A549 (cell line): ENCODE results near the gene GCG. TPM values are rescaled to one million over a fixed set of nuclear protein-coding genes. Genes with fewer than 3 reads are reported as not detected.

Experiments used
- ATAC-seq, 2 experiments: fragments of 200-7000 bp in 1 of 2; fragments of >200 bp in 1 of 2; cut with Nextera tagmentation in 1 of 2; cut with Tn5 transposase in 1 of 2; 3 replicates each; pipeline versions ENCODE4 v1.8.0 to v1.9.1; 2018 to 2020; ENCODE audit warnings: mild to moderate bottlenecking in 1 of 2, moderate library complexity in 1 of 2
- CTCF ChIA-PET: fragments of 300-600 bp; sonication (Branson Sonifier 250); formaldehyde crosslinking; extraction: SDS; loops from one replicate; lab custom pipeline; 2021; ENCODE audit warnings: antibody characterized with exemption, inconsistent platforms; lab: Yijun Ruan, JAX
- POLR2A ChIA-PET: fragments of 350-600 bp; formaldehyde crosslinking; extraction: SDS; loops from one replicate; lab custom pipeline; 2021; ENCODE audit warnings: antibody characterized with exemption, inconsistent platforms; lab: Yijun Ruan, JAX
- DNase-seq, 2 experiments: peaks; one replicate each; pipeline versions ENCODE4 v3.0.0 to v3.0.0-alpha.2; 2011 to 2016; ENCODE audit warnings: low read depth in 1 of 2, low spot score in 1 of 2
- FAIRE-seq: peaks from 2 replicates; lab custom pipeline; 2011; peaks lifted over from hg19 to GRCh38; lab: Jason Lieb, UNC
- H3K27ac ChIP-seq, 2 experiments: fragments of >200 bp; sonication (Bioruptor Twin); formaldehyde crosslinking; 3 replicates each; pipeline ENCODE4 v1.5.1; 2016 to 2017
- H3K4me1 ChIP-seq: fragments of >200 bp; sonication (Bioruptor Twin); formaldehyde crosslinking; 3 replicates; pipeline ENCODE4 v1.6.1; 2016
- H3K4me2 ChIP-seq: fragments of >200 bp; sonication (Bioruptor Twin); formaldehyde crosslinking; 3 replicates; pipeline ENCODE4 v1.6.1; 2016
- H3K4me3 ChIP-seq: fragments of >200 bp; sonication (Bioruptor Twin); formaldehyde crosslinking; 3 replicates; pipeline ENCODE4 v1.5.1; 2016
- H3K9me3 ChIP-seq: fragments of >200 bp; sonication (Bioruptor Twin); formaldehyde crosslinking; 3 replicates; pipeline ENCODE4 v1.6.1; 2016
- FOSB ChIP-seq: fragments of 250-450 bp; sonication (Bioruptor Pico); IDR thresholded peaks from 2 replicates; pipeline ENCODE4 v1.5.0; 2020; ENCODE audit warnings: mild to moderate bottlenecking, moderate library complexity
- HES2 ChIP-seq: fragments of >200 bp; sonication (Bioruptor Twin); formaldehyde crosslinking; IDR thresholded peaks from 2 replicates; pipeline ENCODE4 v1.6.1; 2016
- KDM5A ChIP-seq: fragments of 200-600 bp; sonication (generic); IDR thresholded peaks from 2 replicates; pipeline ENCODE4 v1.6.1; 2016; ENCODE audit warnings: antibody characterized with exemption, mild to moderate bottlenecking
- SREBF2 ChIP-seq: fragments of 450-650 bp; IDR thresholded peaks from 2 replicates; pipeline ENCODE4 v1.6.1; 2014; ENCODE audit warnings: mild to moderate bottlenecking, moderate library complexity
- WGBS: methylation state at CpG from one replicate; pipeline ENCODE4 v1.1.6; 2017; ENCODE audit errors: missing lambda C conversion rate; 5-methylcytosine and 5-hydroxymethylcytosine counted together
- polyA plus RNA-seq, 4 experiments: library from polyadenylated mRNA; depleted of rRNA in 3 of 4; stranded (reverse); fragments of >200 nt; fragmentation: RNase III in 1 of 4; extraction: RNeasy Plus Mini Kit Qiagen cat#74134 plus additional on column Dnase treatment in 1 of 4; gene quantifications; 2 replicates in 3 of 4; 3 replicates in 1 of 4; pipeline ENCODE4 v1.2.3, GENCODE V29; 2011 to 2017

Gene GCG
- polyA plus RNA-seq, 2 of the 4 experiments (the other 2 are of a cell fraction), result not detected

- H3K27ac ChIP-seq, result no peak overlapping the region
- POLR2A ChIA-PET, result no interaction called here
- WGBS, result 58% methylated on average over 5 of the region's 5 CpGs
- TF ChIP-seq FOSB (CRISPR knock-in tag) (no peak), SREBF2 (no peak), HES2 (no peak), KDM5A (no peak)
- H3K4me3 ChIP-seq, result no peak overlapping the region
- H3K4me2 ChIP-seq, result no peak overlapping the region
- FAIRE-seq (no peak), DNase-seq (no peak), ATAC-seq (no peak)
- CTCF ChIA-PET, result no interaction called here
- no peaks in the 10 kb centered on the region for H3K4me1 ChIP-seq
- H3K9me3 ChIP-seq, result no peaks in the 10 kb centered on the region
Observed at GRCh38 chr2:162099836-162100235, 52.2 kb downstream of the GCG start.

Other genes with a start within 250 kb of the GCG start
- gene DPP4, start 78.0 kb downstream of the GCG start, polyA plus RNA-seq (2011; rRNA removed), result 0.17 and 0.37 TPM in 2 replicates
- gene DPP4, start 78.0 kb downstream of the GCG start, polyA plus RNA-seq (2017; fragmentation: RNase III; extraction: RNeasy Plus Mini Kit Qiagen cat#74134 plus additional on column Dnase treatment), result 0.21 to 0.31 TPM (median 0.27 TPM) in 3 replicates
- 0.16 TPM in 1 of 2 replicates, not detected in the other for gene FAP, start 91.2 kb upstream of the GCG start, polyA plus RNA-seq (2011; rRNA removed)
- gene FAP, start 91.2 kb upstream of the GCG start, polyA plus RNA-seq (2017; fragmentation: RNase III; extraction: RNeasy Plus Mini Kit Qiagen cat#74134 plus additional on column Dnase treatment), result 0.03 to 0.21 TPM (median 0.13 TPM) in 3 replicates
- gene IFIH1, start 166.4 kb upstream of the GCG start, polyA plus RNA-seq (2011; rRNA removed), result 0.57 and 0.70 TPM in 2 replicates
- gene IFIH1, start 166.4 kb upstream of the GCG start, polyA plus RNA-seq (2017; fragmentation: RNase III; extraction: RNeasy Plus Mini Kit Qiagen cat#74134 plus additional on column Dnase treatment), result 0.21 to 0.49 TPM (median 0.46 TPM) in 3 replicates
- gene GCA, start 191.9 kb upstream of the GCG start, polyA plus RNA-seq (2011; rRNA removed), result 16.2 and 17.8 TPM in 2 replicates
- gene GCA, start 191.9 kb upstream of the GCG start, polyA plus RNA-seq (2017; fragmentation: RNase III; extraction: RNeasy Plus Mini Kit Qiagen cat#74134 plus additional on column Dnase treatment), result 6.3 to 8.1 TPM (median 6.6 TPM) in 3 replicates